Neuronal stem cell (in vitro differentiated cells): ENCODE data around the gene MFAP5.

Source experiments
- DNase-seq: peaks from one replicate; pipeline ENCODE4 v3.0.0-alpha.2; 2013; ENCODE audit warnings: low spot score
- H2AFZ ChIP-seq: one replicate; pipeline ENCODE4 v1.6.1; 2013; ENCODE audit warnings: mild to moderate bottlenecking, low read length, inconsistent platforms
- H2AK5ac ChIP-seq: 2 replicates; pipeline ENCODE4 v1.6.1; 2013; ENCODE audit warnings: low read depth, mild to moderate bottlenecking, inconsistent platforms, low read length, moderate library complexity, mixed read lengths
- H2BK120ac ChIP-seq: 2 replicates; pipeline ENCODE4 v1.6.1; 2013; ENCODE audit warnings: low read depth, mild to moderate bottlenecking, inconsistent platforms, low read length, moderate library complexity, mixed read lengths
- H2BK12ac ChIP-seq: one replicate; pipeline ENCODE4 v1.6.1; 2013; ENCODE audit warnings: low read length, inconsistent platforms
- H2BK15ac ChIP-seq: 2 replicates; pipeline ENCODE4 v1.6.1; 2013; ENCODE audit warnings: mild to moderate bottlenecking, low read length, inconsistent platforms, mixed read lengths
- H2BK5ac ChIP-seq: one replicate; pipeline ENCODE4 v1.6.1; 2013; ENCODE audit warnings: inconsistent platforms, mild to moderate bottlenecking, low read length, moderate library complexity
- H3K14ac ChIP-seq: one replicate; pipeline ENCODE4 v1.6.1; 2013; ENCODE audit warnings: low read length, inconsistent platforms
- H3K18ac ChIP-seq: 2 replicates; pipeline ENCODE4 v1.6.1; 2013; ENCODE audit warnings: low read length, inconsistent platforms
- H3K23ac ChIP-seq: 2 replicates; pipeline ENCODE4 v1.6.1; 2013; ENCODE audit warnings: low read depth, mild to moderate bottlenecking, mixed read lengths, low read length, inconsistent platforms; ENCODE audit not compliant: poor library complexity
- H3K27ac ChIP-seq: replicated peaks from 3 replicates; pipeline ENCODE4 v1.5.1; 2013; ENCODE audit warnings: low read length, inconsistent platforms
- H3K27me3 ChIP-seq, 3 experiments: 2 replicates each; pipeline ENCODE4 v1.6.1; 2013; ENCODE audit warnings: low read length in 3 of 3, mild to moderate bottlenecking in 2 of 3, inconsistent platforms in 1 of 3, low read depth in 1 of 3, mixed read lengths in 1 of 3, moderate library complexity in 1 of 3; ENCODE audit not compliant: control insufficient read depth in 3 of 3, insufficient read depth in 3 of 3
- H3K36me3 ChIP-seq, 2 donors: replicated peaks in 1 of 2; 2 replicates each; pipeline ENCODE4 v1.6.1; 2013; ENCODE audit warnings: low read length in 2 of 2; ENCODE audit not compliant: control insufficient read depth in 2 of 2, insufficient read depth in 2 of 2
- H3K4ac ChIP-seq: 2 replicates; pipeline ENCODE4 v1.6.1; 2013; ENCODE audit warnings: inconsistent platforms, mild to moderate bottlenecking, low read length, moderate library complexity
- H3K4me1 ChIP-seq, 2 donors: 1 replicate in 1 of 2; 2 replicates in 1 of 2; pipeline ENCODE4 v1.6.1; 2013; ENCODE audit warnings: low read length in 2 of 2, low read depth in 1 of 2; ENCODE audit not compliant: control insufficient read depth in 2 of 2, insufficient read depth in 1 of 2
- H3K4me2 ChIP-seq: one replicate; pipeline ENCODE4 v1.6.1; 2013; ENCODE audit warnings: mild to moderate bottlenecking, low read length, inconsistent platforms; ENCODE audit not compliant: insufficient read depth, poor library complexity, severe bottlenecking
- H3K4me3 ChIP-seq, 2 donors: 2 replicates each; pipeline ENCODE4 v1.5.1; 2013; ENCODE audit warnings: low read length in 2 of 2, mild to moderate bottlenecking in 2 of 2, inconsistent platforms in 1 of 2, moderate library complexity in 1 of 2
- H3K79me1 ChIP-seq: one replicate; pipeline ENCODE4 v1.6.1; 2013; ENCODE audit warnings: low read depth, mild to moderate bottlenecking, inconsistent platforms, low read length, moderate library complexity
- H3K9ac ChIP-seq: one replicate; pipeline ENCODE4 v1.6.1; 2013; ENCODE audit warnings: mild to moderate bottlenecking, low read depth, low read length, inconsistent platforms; ENCODE audit not compliant: poor library complexity
- H3K9me3 ChIP-seq, 2 donors: replicated peaks in 1 of 2; 2 replicates each; pipeline versions ENCODE3 to v1.6.1; 2013; ENCODE audit warnings: low read length in 2 of 2, mild to moderate bottlenecking in 2 of 2, inconsistent platforms in 1 of 2, low read depth in 1 of 2, mixed read lengths in 1 of 2, moderate library complexity in 1 of 2; ENCODE audit not compliant: control insufficient read depth in 2 of 2, insufficient read depth in 1 of 2
- H4K8ac ChIP-seq: one replicate; pipeline ENCODE4 v1.6.1; 2013; ENCODE audit warnings: low read depth, mild to moderate bottlenecking, inconsistent platforms, low read length, moderate library complexity
- H4K91ac ChIP-seq: one replicate; pipeline ENCODE4 v1.6.1; 2013; ENCODE audit warnings: low read length, low read depth, mild to moderate bottlenecking, inconsistent platforms; ENCODE audit not compliant: poor library complexity
- WGBS, 2 donors: extraction: QIAGEN DNeasy Blood & Tissue Kit; methylation state at CpG; one replicate each; pipeline ENCODE4 v1.1.7; 2013; ENCODE audit warnings: missing lambda C conversion rate in 2 of 2, mixed read lengths in 1 of 2; ENCODE audit not compliant: insufficient read length in 2 of 2, insufficient replicate concordance in 1 of 2; ENCODE audit errors: extremely low coverage in 2 of 2; 5-methylcytosine and 5-hydroxymethylcytosine counted together

MFAP5 gene

DNA sequence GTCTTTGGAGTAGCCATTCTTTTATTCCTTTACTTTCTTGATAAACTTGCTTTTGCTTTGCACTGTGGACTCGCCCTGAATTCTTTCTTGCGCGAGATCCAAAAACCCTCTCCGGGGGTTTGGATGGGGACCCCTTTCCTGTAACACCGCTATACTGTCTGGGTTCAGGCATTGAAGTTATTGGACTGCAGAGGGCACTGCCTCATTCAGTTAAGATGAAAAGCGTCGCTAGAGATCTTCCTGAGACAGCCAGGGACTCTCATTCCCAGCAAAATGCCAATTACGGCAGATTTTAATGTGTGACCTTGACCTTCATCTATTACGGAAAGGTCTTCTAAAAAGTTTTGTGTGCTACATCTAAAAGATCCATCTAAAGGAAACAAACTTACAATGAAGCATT, 17.9 kb upstream of the MFAP5 start:
- Histone ChIP-seq H3K9ac (no peak overlapping the region), H2AFZ (no peak overlapping the region), H3K36me3 (no peaks in the 10 kb centered on the region), H2AK5ac (no peak overlapping the region), H3K4me2 (no peak overlapping the region), H3K18ac (no peak overlapping the region), H3K4me3 (no peak overlapping the region), H2BK15ac (no peak overlapping the region), H4K91ac (no peak overlapping the region), H3K4ac (no peak overlapping the region), H3K14ac (no peak overlapping the region), H4K8ac (no peak overlapping the region), H3K27ac (no peak overlapping the region), H2BK120ac (no peak overlapping the region), H3K79me1 (no peaks in the 10 kb centered on the region), H3K9me3 (no peaks in the 10 kb centered on the region), H2BK12ac (no peak overlapping the region), H3K4me1 (peaks cover 0 to 3% of the 10 kb centered on the region in 2 donors), H3K27me3 (no peaks in the 10 kb centered on the region), H2BK5ac (no peak overlapping the region), H3K23ac (no peak overlapping the region)
- WGBS, 2 donors, result no CpG with 5 or more reads among the region's 9 CpGs
- no peak for DNase-seq

GRCh38 chr12:8678661-8679111, 16.1 kb upstream of the MFAP5 start:
- peaks cover 0 to 3% of the 10 kb centered on the region in 2 donors for H3K4me1 ChIP-seq
- WGBS, 2 donors, result no CpG with 5 or more reads among the region's 3 CpGs

GRCh38 chr12:8677362-8677761, 14.7 kb upstream of the MFAP5 start:
- Histone ChIP-seq H3K4ac (no peak overlapping the region), H3K18ac (no peak overlapping the region), H2BK15ac (no peak overlapping the region), H3K4me3 (no peak overlapping the region), H3K9ac (no peak overlapping the region), H3K23ac (no peak overlapping the region), H4K8ac (no peak overlapping the region), H2BK5ac (no peak overlapping the region), H3K14ac (no peak overlapping the region), H2AFZ (no peak overlapping the region), H2AK5ac (no peak overlapping the region), H3K9me3 (no peaks in the 10 kb centered on the region), H4K91ac (no peak overlapping the region), H3K36me3 (no peaks in the 10 kb centered on the region), H3K4me2 (no peak overlapping the region), H3K79me1 (no peaks in the 10 kb centered on the region), H3K4me1 (peaks cover 0 to 3% of the 10 kb centered on the region in 2 donors), H2BK12ac (no peak overlapping the region), H3K27me3 (no peaks in the 10 kb centered on the region), H2BK120ac (no peak overlapping the region), H3K27ac (no peak overlapping the region)
- no peak for DNase-seq
- no CpG with 5 or more reads among the region's 3 CpGs for WGBS, 2 donors

More at GRCh38 chr12:8678661-8679111, 16.1 kb upstream of the MFAP5 start:
- H3K23ac ChIP-seq, result no peak overlapping the region
- no peak overlapping the region for H4K8ac ChIP-seq
- H2AFZ ChIP-seq, result no peak overlapping the region
- no peak overlapping the region for H4K91ac ChIP-seq
- no peak overlapping the region for H2BK5ac ChIP-seq
- no peak overlapping the region for H3K4ac ChIP-seq
- no peak overlapping the region for H3K9ac ChIP-seq
- no peak overlapping the region for H2BK120ac ChIP-seq
- no peak for DNase-seq
- no peak overlapping the region for H3K18ac ChIP-seq
- H3K4me3 ChIP-seq, result no peak overlapping the region
- H3K79me1 ChIP-seq, result no peaks in the 10 kb centered on the region
- H3K27ac ChIP-seq, result no peak overlapping the region
- H3K9me3 ChIP-seq, result no peaks in the 10 kb centered on the region
- H2AK5ac ChIP-seq, result no peak overlapping the region
- H2BK12ac ChIP-seq, result no peak overlapping the region
- H3K14ac ChIP-seq, result no peak overlapping the region
- H3K27me3 ChIP-seq, result no peaks in the 10 kb centered on the region
- H3K4me2 ChIP-seq, result no peak overlapping the region
- H2BK15ac ChIP-seq, result no peak overlapping the region
- H3K36me3 ChIP-seq, result no peaks in the 10 kb centered on the region

- Histone ChIP-seq H3K23ac (no peak overlapping the region), H3K18ac (no peak overlapping the region), H3K4me2 (no peak overlapping the region), H2BK15ac (no peak overlapping the region), H3K27me3 (no peaks in the 10 kb centered on the region), H3K36me3 (no peaks in the 10 kb centered on the region), H4K8ac (no peak overlapping the region), H3K4me3 (no peak overlapping the region), H3K14ac (no peak overlapping the region), H2AK5ac (no peak overlapping the region), H2BK120ac (no peak overlapping the region), H3K4me1 (peaks cover 0 to 3% of the 10 kb centered on the region in 2 donors), H3K9ac (no peak overlapping the region), H3K27ac (no peak overlapping the region), H4K91ac (no peak overlapping the region), H3K4ac (no peak overlapping the region), H3K9me3 (no peaks in the 10 kb centered on the region), H2BK12ac (no peak overlapping the region), H3K79me1 (no peaks in the 10 kb centered on the region), H2BK5ac (no peak overlapping the region), H2AFZ (no peak overlapping the region)
- no CpG with 5 or more reads among the region's 4 CpGs for WGBS, 2 donors
- no peak for DNase-seq
Measured at GRCh38 chr12:8676651-8677050, 14.0 kb upstream of the MFAP5 start.
